ENCODE data around the gene MLLT3. TPM values are rescaled to one million over a fixed set of nuclear protein-coding genes. Genes with fewer than 3 reads are reported as not detected.

The MLLT3 gene
- total RNA-seq, 2 donors from 2014 or later, result 8.1 to 9.6 TPM

DNA sequence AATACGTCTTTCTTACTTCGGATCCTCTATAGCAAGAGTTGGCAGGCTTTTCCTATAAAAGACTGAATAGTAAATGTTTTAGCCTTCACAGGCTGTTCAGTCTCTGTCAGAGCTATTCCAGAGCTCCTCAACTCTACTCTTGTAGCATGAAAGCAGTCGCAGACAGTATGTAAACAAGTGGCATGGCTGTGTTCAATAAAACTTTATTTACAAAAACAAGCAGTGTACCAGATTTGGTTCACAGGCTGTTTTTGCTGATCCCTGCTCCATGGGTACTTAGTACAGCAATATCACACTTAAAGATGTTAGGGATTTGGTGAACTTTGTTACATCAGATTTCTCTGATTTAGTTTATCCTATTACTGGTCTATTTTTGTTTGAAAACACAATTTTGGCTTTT lies 235.2 kb downstream of the MLLT3 start:
- DNase-seq (ENCODE audit: low spot score), result no peak
- Histone ChIP-seq H3K27ac (no peak overlapping the region), H3K9me3 (no peaks in the 10 kb centered on the region), H3K4me1 (ENCODE audit: control insufficient read depth in 1 of 2, low read depth in 2 of 2) (no peaks in the 10 kb centered on the region), H3K27me3 (replicated peaks; ENCODE audit: insufficient read depth) (no peaks in the 10 kb centered on the region), H3K36me3 (no peaks in the 10 kb centered on the region), H3K4me3 (no peak overlapping the region)
- TF ChIP-seq, protein P1, sequence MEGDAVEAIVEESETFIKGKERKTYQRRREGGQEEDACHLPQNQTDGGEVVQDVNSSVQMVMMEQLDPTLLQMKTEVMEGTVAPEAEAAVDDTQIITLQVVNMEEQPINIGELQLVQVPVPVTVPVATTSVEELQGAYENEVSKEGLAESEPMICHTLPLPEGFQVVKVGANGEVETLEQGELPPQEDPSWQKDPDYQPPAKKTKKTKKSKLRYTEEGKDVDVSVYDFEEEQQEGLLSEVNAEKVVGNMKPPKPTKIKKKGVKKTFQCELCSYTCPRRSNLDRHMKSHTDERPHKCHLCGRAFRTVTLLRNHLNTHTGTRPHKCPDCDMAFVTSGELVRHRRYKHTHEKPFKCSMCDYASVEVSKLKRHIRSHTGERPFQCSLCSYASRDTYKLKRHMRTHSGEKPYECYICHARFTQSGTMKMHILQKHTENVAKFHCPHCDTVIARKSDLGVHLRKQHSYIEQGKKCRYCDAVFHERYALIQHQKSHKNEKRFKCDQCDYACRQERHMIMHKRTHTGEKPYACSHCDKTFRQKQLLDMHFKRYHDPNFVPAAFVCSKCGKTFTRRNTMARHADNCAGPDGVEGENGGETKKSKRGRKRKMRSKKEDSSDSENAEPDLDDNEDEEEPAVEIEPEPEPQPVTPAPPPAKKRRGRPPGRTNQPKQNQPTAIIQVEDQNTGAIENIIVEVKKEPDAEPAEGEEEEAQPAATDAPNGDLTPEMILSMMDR (IDR thresholded peaks at IDR 0.05), result no peak
- ATAC-seq (ENCODE audit: insufficient number of reproducible peaks, low FRiP score, low read depth), result no peak

DNA sequence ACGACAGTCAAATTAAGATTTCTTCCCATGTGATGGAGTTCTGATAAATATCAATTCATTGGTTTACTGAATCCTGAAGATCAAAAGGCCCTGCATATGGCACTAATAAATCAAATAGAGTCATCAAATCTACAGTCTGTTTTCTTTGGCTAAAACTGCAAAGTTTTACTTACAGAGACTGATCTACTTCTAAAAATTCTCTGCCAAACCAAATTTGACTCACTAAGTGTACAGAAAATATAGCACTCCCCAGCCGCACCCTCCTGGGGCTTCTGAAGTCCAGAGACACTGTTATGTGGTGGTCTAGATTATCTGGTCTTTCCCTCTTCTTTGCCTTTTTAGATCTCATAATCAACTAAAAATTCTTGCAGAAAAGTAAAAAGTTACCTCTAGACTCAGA lies 237.7 kb downstream of the MLLT3 start:
- TF ChIP-seq, protein P1 (IDR thresholded peaks at IDR 0.05), result no peak
- Histone ChIP-seq H3K4me1 (ENCODE audit: control insufficient read depth in 1 of 2, low read depth in 2 of 2) (no peaks in the 10 kb centered on the region), H3K36me3 (no peaks in the 10 kb centered on the region), H3K4me3 (no peak overlapping the region), H3K27ac (no peak overlapping the region), H3K27me3 (replicated peaks; ENCODE audit: insufficient read depth) (no peaks in the 10 kb centered on the region), H3K9me3 (no peaks in the 10 kb centered on the region)
- DNase-seq (ENCODE audit: low spot score), result no peak
- ATAC-seq (ENCODE audit: insufficient number of reproducible peaks, low FRiP score, low read depth), result no peak

DNA sequence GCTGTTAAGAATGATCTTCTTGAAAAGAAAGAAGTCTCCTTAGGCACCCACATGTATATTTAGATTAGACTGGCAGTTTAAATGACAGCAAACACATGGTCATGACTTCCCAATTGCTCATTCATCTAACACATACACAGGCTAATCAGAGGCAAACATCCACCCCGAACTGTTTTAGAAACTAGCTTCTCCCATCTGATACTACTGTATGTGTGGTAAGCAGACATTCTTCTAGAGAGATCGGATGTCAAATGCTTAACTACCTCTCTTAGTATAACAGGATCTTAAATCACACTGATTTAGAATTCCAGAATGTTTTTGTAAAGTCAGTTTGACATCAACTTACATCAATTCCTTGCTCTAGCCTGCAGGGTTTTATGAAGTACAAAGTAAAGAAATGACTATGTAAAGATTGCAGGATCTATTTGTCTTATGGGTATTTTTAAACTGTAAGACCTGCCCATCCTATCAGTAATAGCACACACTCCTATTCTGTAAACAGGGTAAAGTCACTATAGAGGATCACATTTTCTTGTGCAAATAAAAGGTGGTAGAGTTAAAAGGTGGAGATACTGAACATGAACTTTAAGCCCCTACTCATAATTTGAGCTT lies 239.7 kb downstream of the MLLT3 start:
- Histone ChIP-seq H3K4me1 (ENCODE audit: control insufficient read depth in 1 of 2, low read depth in 2 of 2) (no peaks in the 10 kb centered on the region), H3K27ac (no peak overlapping the region), H3K9me3 (no peaks in the 10 kb centered on the region), H3K27me3 (replicated peaks; ENCODE audit: insufficient read depth) (no peaks in the 10 kb centered on the region), H3K36me3 (no peaks in the 10 kb centered on the region), H3K4me3 (no peak overlapping the region)
- no peak for DNase-seq (ENCODE audit: low spot score)
- TF ChIP-seq, protein P1 (IDR thresholded peaks at IDR 0.05), result no peak
- ATAC-seq (ENCODE audit: insufficient number of reproducible peaks, low FRiP score, low read depth), result no peak

DNA sequence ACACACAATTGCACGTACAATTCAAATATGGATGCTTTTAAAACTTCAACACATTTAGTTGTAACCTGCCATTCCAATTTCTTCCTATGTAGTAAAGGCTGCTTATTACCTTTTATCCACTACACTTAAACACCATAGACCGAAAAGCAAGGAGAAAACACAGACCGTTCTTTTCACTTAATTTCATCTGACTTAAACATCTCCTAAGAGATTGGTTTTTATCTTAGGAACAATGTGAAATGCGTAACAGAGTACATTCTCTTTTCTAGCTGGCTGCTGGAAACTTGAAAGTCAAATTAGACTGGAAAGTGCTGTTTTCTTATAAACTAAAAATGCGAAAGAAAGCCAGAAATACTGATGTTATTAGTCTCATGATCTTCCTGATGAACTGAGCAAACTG lies 241.8 kb downstream of the MLLT3 start:
- Histone ChIP-seq H3K9me3 (no peaks in the 10 kb centered on the region), H3K4me1 (ENCODE audit: control insufficient read depth in 1 of 2, low read depth in 2 of 2) (no peaks in the 10 kb centered on the region), H3K36me3 (no peaks in the 10 kb centered on the region), H3K27ac (no peak overlapping the region), H3K4me3 (no peak overlapping the region), H3K27me3 (replicated peaks; ENCODE audit: insufficient read depth) (no peaks in the 10 kb centered on the region)
- ATAC-seq (ENCODE audit: insufficient number of reproducible peaks, low FRiP score, low read depth) (no peak), DNase-seq (ENCODE audit: low spot score) (no peak)
- TF ChIP-seq, protein P1 (IDR thresholded peaks at IDR 0.05), result no peak

DNA sequence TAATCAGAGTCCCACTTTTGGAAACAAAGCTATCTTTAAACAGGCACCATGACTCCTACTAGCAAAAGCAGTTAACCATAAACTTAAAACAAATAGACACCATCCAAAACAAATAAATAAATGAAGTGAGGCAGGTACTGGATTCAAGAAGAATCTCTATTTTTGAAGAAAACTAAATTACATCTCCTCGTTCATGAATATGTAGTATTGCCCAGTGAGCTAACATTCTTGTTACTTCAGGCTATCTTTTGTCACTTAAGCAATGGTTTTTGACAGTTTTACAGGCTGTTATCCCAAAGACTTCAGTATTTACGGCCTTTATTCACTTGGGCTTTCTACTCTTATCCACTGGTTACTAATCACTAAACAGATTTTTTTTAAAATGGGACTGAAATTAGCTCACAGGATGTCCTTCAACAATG lies 242.5 kb downstream of the MLLT3 start:
- H3K4me3 ChIP-seq, result no peak overlapping the region
- no peaks in the 10 kb centered on the region for H3K4me1 ChIP-seq (ENCODE audit: control insufficient read depth in 1 of 2, low read depth in 2 of 2)
- H3K36me3 ChIP-seq, result no peaks in the 10 kb centered on the region
- no peaks in the 10 kb centered on the region for H3K27me3 ChIP-seq (replicated peaks; ENCODE audit: insufficient read depth)
- no peak overlapping the region for H3K27ac ChIP-seq
- H3K9me3 ChIP-seq, result no peaks in the 10 kb centered on the region
- ATAC-seq (ENCODE audit: insufficient number of reproducible peaks, low FRiP score, low read depth), result no peak
- no peak for DNase-seq (ENCODE audit: low spot score)
- TF ChIP-seq, protein P1 (IDR thresholded peaks at IDR 0.05), result no peak
